Measurements from ENCODE around the gene HAUS2. TPM values are rescaled to one million over a fixed set of nuclear protein-coding genes. Genes with fewer than 3 reads are reported as not detected.

The HAUS2 gene
- total and polyA plus RNA-seq, 8 donors: 5.4 to 9.0 (median 7.5) TPM

GRCh38 chr15:42605796-42606195 lies 57.2 kb downstream of the HAUS2 start:
- Histone ChIP-seq H3K27ac (peak overlapping the region in 1 of 4 donors; percentile 22), H3K4me3 (no peak overlapping the region), H3K9me3 (no peaks in the 10 kb centered on the region), H3K36me3 (no peaks in the 10 kb centered on the region), H3K4me1 (no peaks in the 10 kb centered on the region), H3K27me3 (peaks cover 0 to 3% (median 0%) of the 10 kb centered on the region in 4 donors)
- FAIRE-seq: no peak
- no peak for DNase-seq
- ATAC-seq: no peak
- TF ChIP-seq, protein P1, sequence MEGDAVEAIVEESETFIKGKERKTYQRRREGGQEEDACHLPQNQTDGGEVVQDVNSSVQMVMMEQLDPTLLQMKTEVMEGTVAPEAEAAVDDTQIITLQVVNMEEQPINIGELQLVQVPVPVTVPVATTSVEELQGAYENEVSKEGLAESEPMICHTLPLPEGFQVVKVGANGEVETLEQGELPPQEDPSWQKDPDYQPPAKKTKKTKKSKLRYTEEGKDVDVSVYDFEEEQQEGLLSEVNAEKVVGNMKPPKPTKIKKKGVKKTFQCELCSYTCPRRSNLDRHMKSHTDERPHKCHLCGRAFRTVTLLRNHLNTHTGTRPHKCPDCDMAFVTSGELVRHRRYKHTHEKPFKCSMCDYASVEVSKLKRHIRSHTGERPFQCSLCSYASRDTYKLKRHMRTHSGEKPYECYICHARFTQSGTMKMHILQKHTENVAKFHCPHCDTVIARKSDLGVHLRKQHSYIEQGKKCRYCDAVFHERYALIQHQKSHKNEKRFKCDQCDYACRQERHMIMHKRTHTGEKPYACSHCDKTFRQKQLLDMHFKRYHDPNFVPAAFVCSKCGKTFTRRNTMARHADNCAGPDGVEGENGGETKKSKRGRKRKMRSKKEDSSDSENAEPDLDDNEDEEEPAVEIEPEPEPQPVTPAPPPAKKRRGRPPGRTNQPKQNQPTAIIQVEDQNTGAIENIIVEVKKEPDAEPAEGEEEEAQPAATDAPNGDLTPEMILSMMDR (IDR thresholded peaks at IDR 0.05): no peak
- intact Hi-C loops (cut with DNase I): no loop called here
- 43 to 47% methylated on average over 3 of the region's 3 CpGs for WGBS, 2 donors

DNA sequence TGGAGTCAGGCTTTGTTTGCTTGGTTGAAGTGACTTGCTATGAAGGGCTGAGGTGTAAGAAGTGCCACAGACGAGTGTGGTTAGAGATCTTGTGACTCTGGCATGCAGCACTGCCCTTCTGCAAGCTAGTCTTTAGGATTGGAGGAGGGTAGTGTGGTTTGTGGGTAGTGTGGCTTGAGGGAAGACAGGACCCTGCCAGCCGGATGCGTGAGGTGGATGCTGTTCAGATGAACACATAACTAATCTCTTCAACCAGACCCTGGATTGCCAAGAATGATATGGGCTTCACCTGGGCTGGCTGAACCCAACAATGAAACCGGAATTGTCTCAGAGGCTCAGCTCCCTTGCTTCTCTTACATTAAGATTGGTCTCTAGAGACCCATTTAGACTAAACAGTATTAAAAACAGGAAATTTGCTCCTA lies 59.5 kb downstream of the HAUS2 start:
- WGBS, 2 donors: 50 to 57% methylated on average over 4 of the region's 4 CpGs
- DNase-seq (no peak), ATAC-seq (peak in 2 of 4 donors; percentile 25 to 61), FAIRE-seq (no peak)
- peaks cover 0 to under 1% (median 0%) of the 10 kb centered on the region in 4 donors for H3K27me3 ChIP-seq
- no peaks in the 10 kb centered on the region for H3K4me1 ChIP-seq
- H3K36me3 ChIP-seq: no peaks in the 10 kb centered on the region
- TF ChIP-seq, protein P1 (IDR thresholded peaks at IDR 0.05): no peak
- intact Hi-C loops (cut with DNase I): no loop called here
- no peak overlapping the region for H3K27ac ChIP-seq
- H3K9me3 ChIP-seq: no peaks in the 10 kb centered on the region
- H3K4me3 ChIP-seq: no peak overlapping the region

GRCh38 chr15:42608752-42609488 lies 60.3 kb downstream of the HAUS2 start:
- Histone ChIP-seq H3K27ac (no peak overlapping the region), H3K9me3 (no peaks in the 10 kb centered on the region), H3K27me3 (no peaks in the 10 kb centered on the region), H3K4me1 (no peaks in the 10 kb centered on the region), H3K4me3 (no peak overlapping the region), H3K36me3 (no peaks in the 10 kb centered on the region)
- TF ChIP-seq, protein P1 (IDR thresholded peaks at IDR 0.05): no peak
- ATAC-seq: no peak
- DNase-seq: no peak
- intact Hi-C loops (cut with DNase I): no loop called here
- FAIRE-seq: no peak
- 66 to 81% methylated on average over 7 of the region's 7 CpGs for WGBS, 2 donors

- WGBS, 2 donors: 40 to 46% methylated on average over 1 of the region's 1 CpG
- no peaks in the 10 kb centered on the region for H3K36me3 ChIP-seq
- intact Hi-C loops (cut with DNase I): no loop called here
- H3K27me3 ChIP-seq: no peaks in the 10 kb centered on the region
- no peaks in the 10 kb centered on the region for H3K9me3 ChIP-seq
- ATAC-seq: no peak
- no peak for DNase-seq
- no peak overlapping the region for H3K27ac ChIP-seq
- no peaks in the 10 kb centered on the region for H3K4me1 ChIP-seq
- no peak for FAIRE-seq
- H3K4me3 ChIP-seq: no peak overlapping the region
- TF ChIP-seq, protein P1 (IDR thresholded peaks at IDR 0.05): no peak
Measured at GRCh38 chr15:42611532-42611931, 62.9 kb downstream of the HAUS2 start.

GRCh38 chr15:42612367-42612912 lies 63.8 kb downstream of the HAUS2 start:
- ATAC-seq (no peak), FAIRE-seq (no peak), DNase-seq (no peak)
- Histone ChIP-seq H3K4me1 (no peaks in the 10 kb centered on the region), H3K27ac (no peak overlapping the region), H3K27me3 (no peaks in the 10 kb centered on the region), H3K9me3 (no peaks in the 10 kb centered on the region), H3K4me3 (no peak overlapping the region), H3K36me3 (no peaks in the 10 kb centered on the region)
- intact Hi-C loops (cut with DNase I): no loop called here
- TF ChIP-seq, protein P1 (IDR thresholded peaks at IDR 0.05): no peak
- 75 to 80% methylated on average over 8 of the region's 8 CpGs for WGBS, 2 donors

All from pancreas (tissue), 10 donors.